IMR-90 (cell line): ENCODE data around the gene ADGRF1. TPM values are rescaled to one million over a fixed set of nuclear protein-coding genes. Genes with fewer than 3 reads are reported as not detected.

Experiments used
- ATAC-seq: fragments of 200-7000 bp; cut with Tn5 transposase; 2 replicates; pipeline ENCODE4 v1.9.1; 2020; ENCODE audit warnings: low read depth, mild to moderate bottlenecking, moderate library complexity
- BruUV-seq: library from RNA; stranded (reverse); fragments of 400-500 nt; replicated peaks from 2 replicates; lab custom pipeline; 2021; lab: Mats Ljungman, UMichigan
- CTCF ChIA-PET: fragments of 300-600 bp; formaldehyde crosslinking; extraction: SDS; loops from one replicate; lab custom pipeline; 2021; ENCODE audit warnings: antibody characterized with exemption; lab: Yijun Ruan, JAX
- POLR2A ChIA-PET: fragments of 300-600 bp; sonication (Branson Sonifier 250); formaldehyde crosslinking; loops from one replicate; lab custom pipeline; 2022; ENCODE audit warnings: antibody characterized with exemption; ENCODE audit not compliant: unreplicated experiment; lab: Charles Lee
- DNase-seq: peaks from one replicate; pipeline ENCODE4 v3.0.0; 2013
- H2AFZ ChIP-seq: replicated peaks from 2 replicates; pipeline ENCODE3; 2013; ENCODE audit warnings: low read length, mild to moderate bottlenecking; ENCODE audit not compliant: poor library complexity
- H2AK5ac ChIP-seq: 2 replicates; pipeline ENCODE4 v1.6.1; 2013; ENCODE audit warnings: low read depth, low read length, inconsistent platforms
- H2AK9ac ChIP-seq: replicated peaks from 2 replicates; pipeline ENCODE3; 2013; ENCODE audit warnings: mild to moderate bottlenecking, low read depth, low read length, moderate library complexity; ENCODE audit not compliant: poor library complexity
- H2BK120ac ChIP-seq: 2 replicates; pipeline ENCODE4 v1.6.1; 2013; ENCODE audit warnings: low read depth, low read length, inconsistent platforms
- H2BK15ac ChIP-seq: 3 replicates; pipeline ENCODE4 v1.6.1; 2013; ENCODE audit warnings: low read depth, low read length, inconsistent platforms
- H2BK20ac ChIP-seq: 2 replicates; pipeline ENCODE4 v1.6.1; 2013; ENCODE audit warnings: low read depth, mild to moderate bottlenecking, inconsistent platforms, low read length, moderate library complexity
- H2BK5ac ChIP-seq: 2 replicates; pipeline ENCODE4 v1.6.1; 2013; ENCODE audit warnings: mild to moderate bottlenecking, low read depth, low read length, inconsistent platforms; ENCODE audit not compliant: poor library complexity, severe bottlenecking
- H3K14ac ChIP-seq: replicated peaks from 2 replicates; pipeline ENCODE4 v1.6.1; 2013; ENCODE audit warnings: low read depth, low read length, inconsistent platforms
- H3K18ac ChIP-seq: 2 replicates; pipeline ENCODE4 v1.6.1; 2013; ENCODE audit warnings: low read depth, low read length, control low read depth
- H3K23ac ChIP-seq: 2 replicates; pipeline ENCODE4 v1.6.1; 2013; ENCODE audit warnings: low read depth, low read length, inconsistent platforms
- H3K27ac ChIP-seq: 2 replicates; pipeline ENCODE4 v1.5.1; 2013; ENCODE audit warnings: mild to moderate bottlenecking, control low read depth, low read length; ENCODE audit not compliant: insufficient read depth
- H3K27me3 ChIP-seq: 2 replicates; pipeline ENCODE4 v1.6.1; 2013; ENCODE audit warnings: low read length; ENCODE audit not compliant: control insufficient read depth, insufficient read depth
- H3K36me3 ChIP-seq: 2 replicates; pipeline ENCODE4 v1.6.1; 2013; ENCODE audit warnings: low read length, mixed read lengths; ENCODE audit not compliant: control insufficient read depth, insufficient read depth
- H3K4ac ChIP-seq: 2 replicates; pipeline ENCODE4 v1.6.1; 2013; ENCODE audit warnings: low read depth, low read length, inconsistent platforms
- H3K4me1 ChIP-seq: 2 replicates; pipeline ENCODE4 v1.6.1; 2013; ENCODE audit warnings: low read length, mixed read lengths; ENCODE audit not compliant: control insufficient read depth, insufficient read depth
- H3K4me2 ChIP-seq: 2 replicates; pipeline ENCODE4 v1.6.1; 2013; ENCODE audit warnings: low read depth, mild to moderate bottlenecking, control low read depth, low read length, moderate library complexity
- H3K4me3 ChIP-seq: 2 replicates; pipeline ENCODE4 v1.5.1; 2013; ENCODE audit warnings: low read depth, mild to moderate bottlenecking, control low read depth, low read length, moderate library complexity; ENCODE audit not compliant: insufficient read depth
- H3K56ac ChIP-seq: 2 replicates; pipeline ENCODE4 v1.6.1; 2013; ENCODE audit warnings: low read length, inconsistent platforms; ENCODE audit not compliant: insufficient read depth; ENCODE audit errors: extremely low read depth
- H3K79me1 ChIP-seq, 2 experiments: 2 replicates each; pipeline ENCODE4 v1.6.1; 2013; ENCODE audit warnings: low read length in 2 of 2, inconsistent platforms in 1 of 2, low read depth in 1 of 2
- H3K9ac ChIP-seq: 2 replicates; pipeline ENCODE4 v1.6.1; 2013; ENCODE audit warnings: low read depth, low read length, control low read depth
- H3K9me1 ChIP-seq: 2 replicates; pipeline ENCODE4 v1.6.1; 2013; ENCODE audit warnings: low read length, inconsistent platforms; ENCODE audit not compliant: insufficient read depth
- H3K9me3 ChIP-seq: 2 replicates; pipeline ENCODE4 v1.6.1; 2013; ENCODE audit warnings: low read length; ENCODE audit not compliant: control insufficient read depth, insufficient read depth
- H4K20me1 ChIP-seq: 2 replicates; pipeline ENCODE4 v1.6.1; 2013; ENCODE audit warnings: low read length, inconsistent platforms; ENCODE audit not compliant: insufficient read depth
- H4K5ac ChIP-seq: 2 replicates; pipeline ENCODE4 v1.6.1; 2013; ENCODE audit warnings: mild to moderate bottlenecking, low read depth, low read length, control low read depth
- H4K8ac ChIP-seq, 2 experiments: 2 replicates each; pipeline ENCODE4 v1.6.1; 2013; ENCODE audit warnings: low read depth in 2 of 2, low read length in 2 of 2, control low read depth in 1 of 2, inconsistent platforms in 1 of 2
- H4K91ac ChIP-seq: 2 replicates; pipeline ENCODE4 v1.6.1; 2013; ENCODE audit warnings: low read depth, low read length, inconsistent platforms; ENCODE audit not compliant: insufficient read depth
- BHLHE40 ChIP-seq: fragments of 150-350 bp; IDR thresholded peaks from 2 replicates; pipeline ENCODE4 v1.6.1; 2016; ENCODE audit warnings: mild to moderate bottlenecking, low read depth, low read length
- CEBPB ChIP-seq: IDR thresholded peaks from 2 replicates; pipeline ENCODE4 v1.6.1; 2012; ENCODE audit warnings: low read depth, low read length, improper control_type of control experiment
- CHD1 ChIP-seq: IDR thresholded peaks from 2 replicates; pipeline ENCODE4 v1.6.1; 2012; ENCODE audit warnings: low read depth, low read length, improper control_type of control experiment
- CTCF ChIP-seq: conservative IDR thresholded peaks from 2 replicates; pipeline ENCODE4 v1.5.1; 2012; ENCODE audit warnings: mild to moderate bottlenecking, low read depth, low read length, improper control_type of control experiment
- ELK1 ChIP-seq: fragments of 150-350 bp; IDR thresholded peaks from 2 replicates; pipeline ENCODE4 v1.6.1; 2016; ENCODE audit warnings: low read depth, mild to moderate bottlenecking, low read length, moderate library complexity, borderline replicate concordance
- FOS ChIP-seq: fragments of 150-350 bp; IDR thresholded peaks from 2 replicates; pipeline ENCODE4 v1.6.1; 2016; ENCODE audit warnings: low read depth, low read length
- MAFK ChIP-seq: IDR thresholded peaks from 2 replicates; pipeline ENCODE4 v1.6.1; 2012; ENCODE audit warnings: low read depth, low read length, improper control_type of control experiment
- MAZ ChIP-seq: IDR thresholded peaks from 2 replicates; pipeline ENCODE4 v1.6.1; 2012; ENCODE audit warnings: low read depth, mild to moderate bottlenecking, low read length, improper control_type of control experiment, moderate library complexity, borderline replicate concordance
- MXI1 ChIP-seq: IDR thresholded peaks from 2 replicates; pipeline ENCODE4 v1.6.1; 2012; ENCODE audit warnings: low read depth, mild to moderate bottlenecking, low read length, moderate library complexity, borderline replicate concordance
- NFE2L2 ChIP-seq: fragments of 150-350 bp; IDR thresholded peaks from 2 replicates; pipeline ENCODE4 v1.6.1; 2016; ENCODE audit warnings: low read depth, mild to moderate bottlenecking, low read length
- POLR2A ChIP-seq: IDR thresholded peaks from 2 replicates; pipeline ENCODE4 v1.6.1; 2012; ENCODE audit warnings: mild to moderate bottlenecking, low read depth, low read length
- RAD21 ChIP-seq: IDR thresholded peaks from 2 replicates; pipeline ENCODE4 v1.6.1; 2012; ENCODE audit warnings: low read length, improper control_type of control experiment
- RCOR1 ChIP-seq: IDR thresholded peaks from 2 replicates; pipeline ENCODE4 v1.6.1; 2012; ENCODE audit warnings: mild to moderate bottlenecking, low read length, improper control_type of control experiment; ENCODE audit not compliant: insufficient replicate concordance
- RFX5 ChIP-seq: IDR thresholded peaks from 2 replicates; pipeline ENCODE4 v1.8.0; 2012; ENCODE audit warnings: low read depth, mild to moderate bottlenecking, low read length, moderate library complexity
- SMC3 ChIP-seq: fragments of 150-350 bp; IDR thresholded peaks from 2 replicates; pipeline ENCODE4 v1.6.1; 2016; ENCODE audit warnings: low read depth, mild to moderate bottlenecking, antibody characterized with exemption, low read length, moderate library complexity
- USF2 ChIP-seq: fragments of 150-350 bp; IDR thresholded peaks from 2 replicates; pipeline ENCODE4 v1.6.1; 2017; ENCODE audit warnings: mild to moderate bottlenecking, antibody characterized with exemption, low read length, low read depth
- WGBS, 2 experiments: methylation state at CpG; one replicate each; pipeline versions ENCODE4 v1.1.5 to v1.1.7; 2013; ENCODE audit warnings: missing lambda C conversion rate in 2 of 2; ENCODE audit not compliant: insufficient read length in 1 of 2; ENCODE audit errors: extremely low coverage in 2 of 2; 5-methylcytosine and 5-hydroxymethylcytosine counted together
- dilution Hi-C: fragments of 300-500 bp; cut with HindIII; formaldehyde crosslinking; loops from one replicate; pipeline ENCODE4 v1.14.3; 2018; ENCODE audit warnings: low sequenced_read_pairs; ENCODE audit not compliant: unreplicated experiment
- in situ Hi-C: fragments of 300-500 bp; cut with MboI; formaldehyde crosslinking; loops from 3 replicates; pipeline ENCODE4 v1.14.3; 2019; ENCODE audit warnings: low sequenced_read_pairs, inconsistent platforms, mixed read lengths
- intact Hi-C: fragments of 100-400 bp; cut with micrococcal nuclease; formaldehyde crosslinking; loops from 2 replicates; pipeline ENCODE4 v1.10.0; 2022
- polyA plus RNA-seq, 3 experiments: library from polyadenylated mRNA; depleted of rRNA; stranded (reverse); fragments of >200 nt; gene quantifications; 2 replicates each; pipeline ENCODE4 v1.2.3, GENCODE V29; 2012; ENCODE audit warnings: low replicate concordance in 1 of 3
- total RNA-seq: library from RNA; depleted of rRNA; stranded (reverse); fragments of >200 nt; gene quantifications from 2 replicates; pipeline ENCODE4 v1.2.3, GENCODE V29; 2012

The ADGRF1 gene
- total and polyA plus RNA-seq, 2 of the 4 experiments (the other 2 are of a cell fraction), result not detected

- no peaks in the 10 kb centered on the region for H3K36me3 ChIP-seq
- no peak overlapping the region for H3K18ac ChIP-seq
- no CpG with 5 or more reads among the region's 1 CpG for WGBS, 2 experiments
- H3K27me3 ChIP-seq, result no peaks in the 10 kb centered on the region
- ATAC-seq, result no peak
- ChIA-PET CTCF (no interaction called here), POLR2A (no interaction called here)
- H2AK5ac ChIP-seq, result no peak overlapping the region
- no peak overlapping the region for H2BK20ac ChIP-seq
- no peaks in the 10 kb centered on the region for H3K9me3 ChIP-seq
- H2AFZ ChIP-seq, result no peak overlapping the region
- H4K91ac ChIP-seq, result no peak overlapping the region
- H3K56ac ChIP-seq, result no peak overlapping the region
- H3K9me1 ChIP-seq, result no peaks in the 10 kb centered on the region
- no peak overlapping the region for H2AK9ac ChIP-seq
- H3K4ac ChIP-seq, result no peak overlapping the region
- H2BK120ac ChIP-seq, result no peak overlapping the region
- no peaks in the 10 kb centered on the region for H3K4me1 ChIP-seq
- H4K8ac ChIP-seq, result no peak overlapping the region
- no peak overlapping the region for H3K23ac ChIP-seq
- intact Hi-C loops (no loop called here), dilution Hi-C loops (no loop called here), in situ Hi-C loops (no loop called here)
- no peaks in the 10 kb centered on the region for H4K20me1 ChIP-seq
- no peak overlapping the region for H3K4me3 ChIP-seq
- H3K14ac ChIP-seq, result no peak overlapping the region
- no TSS peak for BruUV-seq
- DNase-seq, result no peak
- H3K27ac ChIP-seq, result no peak overlapping the region
- no peak overlapping the region for H2BK5ac ChIP-seq
- no peak overlapping the region for H3K9ac ChIP-seq
- no peak overlapping the region for H2BK15ac ChIP-seq
- no peaks in the 10 kb centered on the region for H3K79me1 ChIP-seq
- H3K4me2 ChIP-seq, result no peak overlapping the region
- TF ChIP-seq MXI1 (no peak), POLR2A (no peak), USF2 (no peak), CEBPB (no peak), RCOR1 (no peak), MAZ (no peak), CHD1 (no peak), CTCF (no peak), RFX5 (no peak), MAFK (no peak), BHLHE40 (no peak), SMC3 (no peak), ELK1 (no peak), NFE2L2 (no peak), FOS (no peak), RAD21 (no peak)
- H4K5ac ChIP-seq, result no peak overlapping the region
Observed at GRCh38 chr6:46969206-46969605, 72.9 kb downstream of the ADGRF1 start.
